Activated gamma-delta T cell (primary cell): ENCODE measurements around the gene SH2D3C.

Experiments used
- DNase-seq: peaks from one replicate; lab custom pipeline; 2025; lab: John Stamatoyannopoulos, UW

The SH2D3C gene

DNA sequence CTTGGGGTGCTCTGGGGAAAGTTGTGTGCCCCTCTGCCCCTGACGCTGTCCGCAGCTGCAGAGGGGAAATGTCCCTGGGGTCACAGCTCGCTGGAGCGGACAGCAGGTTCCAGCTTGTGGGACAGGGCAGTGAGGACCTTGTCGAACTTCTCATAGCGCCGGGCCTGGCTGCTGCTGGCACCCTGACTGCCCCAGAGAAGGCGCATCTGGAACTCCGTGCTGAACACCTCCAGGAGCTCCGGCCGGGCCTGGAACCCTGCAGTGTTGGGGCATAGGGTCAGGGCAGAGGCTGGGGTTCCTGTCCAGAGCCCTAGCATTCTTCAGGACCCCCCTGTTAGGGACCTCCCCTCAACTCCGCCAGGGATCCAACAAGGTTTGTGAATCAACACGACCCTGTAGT is 39.8 kb downstream of the SH2D3C start:
- no peak for DNase-seq

DNA sequence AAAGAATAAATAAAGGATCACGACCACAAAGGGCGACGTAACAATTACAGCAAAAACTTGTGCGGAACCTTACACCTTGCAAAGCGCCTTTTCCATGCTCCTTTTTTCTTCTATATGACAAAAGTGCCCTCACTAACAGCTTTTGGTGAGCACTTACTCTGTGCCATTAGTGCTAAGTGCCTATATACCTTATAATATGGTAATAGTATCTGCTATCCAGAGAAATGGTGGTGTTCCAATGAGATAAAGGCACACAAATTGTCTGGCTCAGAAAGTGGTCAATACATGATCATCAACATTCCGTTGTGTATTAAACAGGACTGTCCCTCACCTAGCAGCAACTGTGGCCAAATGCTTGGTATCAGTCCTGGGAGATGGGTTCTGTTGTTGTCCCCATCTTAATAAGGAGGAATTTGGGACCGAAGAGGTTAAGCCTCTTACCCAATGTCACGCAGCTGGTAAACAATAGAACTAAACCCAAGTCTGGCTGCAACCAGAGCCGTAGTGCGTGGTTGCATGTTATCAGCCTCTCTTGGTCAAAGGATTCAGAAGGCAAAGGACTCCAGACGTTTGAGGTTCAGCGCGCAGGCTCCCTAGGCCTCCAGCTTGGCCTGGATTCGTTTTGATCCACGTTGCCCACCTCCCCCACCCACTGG is 42.8 kb downstream of the SH2D3C start:
- no peak for DNase-seq

DNA sequence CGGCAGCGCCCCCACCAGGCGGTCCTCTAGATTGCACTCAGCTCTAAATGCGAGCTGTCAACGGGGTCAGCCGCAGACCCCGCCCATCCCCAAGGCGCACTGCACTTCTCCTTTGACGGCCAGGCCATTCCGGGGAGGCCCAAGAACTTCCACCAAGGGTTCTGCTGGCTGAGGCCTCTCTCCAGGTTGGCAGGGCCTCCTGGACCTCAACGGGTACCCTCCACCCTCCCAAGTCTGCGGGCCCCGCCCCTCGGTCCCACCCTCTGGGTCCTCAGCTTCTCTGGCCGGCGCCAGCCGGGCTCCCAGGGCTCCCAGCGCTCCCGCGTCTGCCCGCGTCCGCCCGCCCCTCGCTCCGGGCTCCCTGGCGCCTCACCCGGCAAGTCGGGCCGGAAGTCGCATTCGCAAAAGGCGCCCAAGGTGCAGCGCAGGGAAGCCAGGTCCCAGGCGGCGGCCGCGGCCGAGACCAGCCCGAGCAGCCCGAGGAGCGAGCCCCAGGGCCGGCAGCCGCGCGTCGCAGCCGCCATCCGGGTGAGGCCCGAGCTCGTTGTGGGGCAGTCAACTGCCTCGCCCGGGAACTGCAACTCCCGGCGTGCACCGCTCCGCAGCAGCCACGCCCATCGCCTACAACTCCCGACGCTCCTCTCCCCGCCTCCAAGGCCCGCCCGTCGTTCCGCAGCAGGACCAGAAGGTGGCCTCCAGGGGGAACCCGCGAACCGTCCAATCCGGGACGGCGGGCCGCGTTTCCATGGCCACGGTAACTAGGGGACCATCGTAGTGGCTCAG is 43.5 kb downstream of the SH2D3C start, which contains the start of gene TOR2A:
Gene TOR2A (minus strand): TSS at position 548 of the 783 bp plus-strand sequence. CDS start 24 bp downstream, at position 524.
- peak; percentile 97 for DNase-seq

DNA sequence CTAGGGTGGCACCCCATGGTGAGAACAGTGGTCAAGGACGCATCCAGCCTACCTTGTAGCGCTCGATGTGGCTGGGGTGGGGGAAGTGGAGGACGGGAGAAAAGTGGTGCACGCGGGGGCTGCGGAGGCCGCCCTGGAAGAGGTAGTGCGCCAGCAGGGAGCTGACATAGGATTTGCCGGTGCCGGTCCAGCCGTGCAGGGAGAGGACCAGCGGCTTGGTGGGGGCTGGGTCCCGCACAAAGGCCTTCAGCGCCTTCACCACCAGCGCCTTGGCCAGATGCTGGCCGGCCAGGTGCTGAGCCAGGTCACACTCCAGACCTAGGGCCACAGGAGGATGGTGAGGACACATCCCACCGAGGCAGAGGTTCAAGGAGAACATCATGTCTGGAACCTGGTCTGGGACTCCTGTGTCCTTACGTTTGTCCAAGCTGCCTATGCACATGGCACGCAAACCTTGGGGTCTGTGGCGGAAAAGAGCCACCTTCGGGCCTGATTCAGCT is 44.2 kb downstream of the SH2D3C start:
- no peak for DNase-seq

DNA sequence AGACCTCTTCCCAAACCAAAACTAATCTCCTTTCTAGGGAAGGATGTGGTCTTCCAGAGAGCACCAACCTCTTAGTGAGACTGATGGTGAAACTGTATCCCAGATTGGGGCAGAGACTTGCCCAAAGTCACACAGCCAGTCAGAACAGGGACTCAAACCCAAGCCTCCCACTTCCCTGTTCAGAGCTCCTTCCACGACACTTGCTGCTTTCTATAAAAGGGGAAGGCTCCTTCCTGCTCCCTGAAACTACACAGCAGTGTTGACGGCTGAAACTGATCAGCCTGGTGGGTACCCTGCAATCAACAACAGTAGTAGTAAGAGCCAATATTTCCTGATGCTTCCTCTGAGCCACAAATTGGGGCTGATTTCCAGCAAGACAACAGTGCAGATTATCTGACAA is 44.9 kb downstream of the SH2D3C start:
- DNase-seq: no peak

DNA sequence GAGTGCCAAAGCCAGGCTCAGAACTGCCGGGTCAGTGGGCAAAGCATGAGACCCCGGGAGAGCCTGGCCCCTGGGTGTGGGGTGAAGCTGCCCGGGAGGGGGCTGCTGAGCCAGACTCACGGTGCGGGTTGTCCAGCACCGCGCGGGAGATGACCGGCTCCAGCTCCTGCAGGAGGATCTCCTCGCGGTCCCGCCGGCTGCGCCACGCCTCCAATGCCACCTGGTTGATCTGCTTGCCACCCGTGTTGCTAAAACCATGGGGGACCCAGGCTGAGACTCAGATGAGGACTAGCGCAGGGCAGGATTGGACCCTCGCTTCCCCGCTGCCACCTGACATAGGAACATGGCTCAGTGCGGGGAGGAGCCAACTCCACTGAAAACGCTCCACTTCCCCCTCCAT is 46.0 kb downstream of the SH2D3C start:
- DNase-seq: no peak

DNA sequence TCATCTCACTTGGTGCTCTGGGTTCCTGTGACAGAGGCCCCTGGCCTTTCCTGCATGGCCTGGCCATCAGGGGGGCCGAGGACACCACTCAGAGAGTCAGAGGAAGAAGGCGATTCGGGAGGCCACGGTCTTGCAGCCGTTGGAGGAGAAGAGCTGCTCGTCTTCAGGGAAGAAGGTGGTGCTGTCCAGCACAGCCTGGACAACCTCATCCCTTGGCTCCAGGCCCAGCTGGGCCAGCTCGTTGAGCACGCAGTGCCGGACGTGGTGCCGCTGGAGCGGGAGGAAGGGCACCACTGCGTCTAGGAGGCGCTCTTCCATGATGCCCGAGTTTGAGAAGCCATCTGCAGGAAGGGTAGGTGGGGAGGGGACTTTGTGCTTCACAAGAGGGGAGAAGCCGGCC is 46.5 kb downstream of the SH2D3C start:
- DNase-seq: no peak

DNA sequence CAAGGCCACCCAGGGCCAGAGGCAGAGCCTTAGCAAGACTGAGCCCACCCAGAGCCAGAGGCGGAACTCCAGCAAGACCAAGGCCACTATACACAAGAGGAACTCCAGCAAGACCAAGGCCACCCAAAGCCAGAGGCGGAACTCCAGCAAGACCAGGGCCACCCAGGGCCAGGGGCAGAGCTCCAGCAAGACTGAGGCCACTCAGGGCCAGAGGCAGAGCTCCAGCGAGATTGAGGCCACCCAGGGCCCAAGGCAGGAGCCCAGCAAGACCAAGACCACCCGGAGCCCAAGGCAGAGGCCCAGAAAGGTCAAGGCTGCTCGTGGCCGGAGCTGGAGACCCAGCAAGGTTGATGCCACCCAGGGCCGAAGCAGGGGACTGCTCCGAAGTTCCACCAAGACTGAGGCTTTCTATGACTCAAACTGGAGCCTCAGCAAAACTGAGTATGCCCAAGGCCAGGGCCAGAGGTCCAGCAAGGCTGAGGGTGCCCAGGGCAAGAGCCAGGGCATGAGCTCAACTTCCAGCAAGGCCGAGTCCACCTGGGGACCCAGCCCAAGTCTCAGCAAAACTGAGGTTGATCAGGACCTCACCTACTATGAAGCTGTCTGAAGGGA is 47.6 kb downstream of the SH2D3C start:
- no peak for DNase-seq

DNA sequence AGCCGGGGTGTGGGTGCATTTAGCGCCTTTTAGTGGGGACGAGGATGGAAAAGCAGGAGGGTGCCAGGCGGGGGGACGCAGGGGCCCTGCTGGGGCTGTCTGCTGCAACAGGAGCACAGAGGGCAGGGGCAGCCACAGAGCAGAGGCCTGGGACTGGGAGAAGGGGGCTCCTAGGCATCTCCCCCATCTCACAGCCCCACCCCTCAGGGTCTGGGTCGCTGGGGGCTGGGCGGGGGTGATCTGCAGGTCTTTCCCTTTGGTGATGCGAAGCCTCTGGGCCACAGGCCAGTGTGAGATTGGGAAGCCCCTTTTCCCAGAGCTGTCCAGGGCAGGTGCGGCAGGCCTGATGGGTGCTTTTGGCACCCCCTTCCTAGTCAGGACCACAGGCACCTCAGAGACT is 48.2 kb downstream of the SH2D3C start:
- no peak for DNase-seq

DNA sequence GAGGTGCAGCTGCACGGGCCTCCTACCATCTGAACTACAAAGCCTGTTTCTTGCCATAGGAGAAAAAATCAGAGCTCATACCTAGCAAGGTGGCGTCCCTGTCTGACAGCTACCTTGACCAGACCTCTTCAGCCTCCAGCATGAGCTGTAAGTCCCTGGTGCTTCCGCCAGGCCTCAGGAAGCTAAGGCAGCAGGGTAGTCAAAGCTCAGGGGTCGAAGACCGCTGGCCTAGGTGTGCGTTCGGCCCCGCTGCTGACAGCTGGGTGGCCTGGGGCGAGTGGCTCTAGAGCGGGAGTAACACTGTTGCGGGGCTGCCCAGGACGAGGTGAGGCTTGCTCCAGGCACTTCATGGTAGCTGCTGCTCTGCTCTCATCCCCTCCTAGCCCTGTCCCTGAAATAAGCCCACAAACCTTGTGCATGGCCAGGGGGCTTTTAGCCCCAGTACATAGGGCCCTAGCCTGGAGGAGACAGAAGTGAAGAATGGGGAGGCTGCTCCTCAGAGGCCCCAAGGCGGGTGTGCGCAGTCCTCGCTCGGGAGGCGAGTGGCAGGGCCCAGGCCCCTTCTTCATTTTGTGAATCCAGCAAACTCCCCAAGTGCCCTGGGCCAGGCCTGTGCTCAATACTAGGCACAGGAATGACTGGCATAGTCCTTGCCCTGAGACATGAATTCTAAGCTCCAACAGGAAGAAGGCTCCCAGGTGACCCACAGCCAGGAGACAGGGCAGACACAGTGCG is 48.8 kb downstream of the SH2D3C start:
- DNase-seq: no peak

DNA sequence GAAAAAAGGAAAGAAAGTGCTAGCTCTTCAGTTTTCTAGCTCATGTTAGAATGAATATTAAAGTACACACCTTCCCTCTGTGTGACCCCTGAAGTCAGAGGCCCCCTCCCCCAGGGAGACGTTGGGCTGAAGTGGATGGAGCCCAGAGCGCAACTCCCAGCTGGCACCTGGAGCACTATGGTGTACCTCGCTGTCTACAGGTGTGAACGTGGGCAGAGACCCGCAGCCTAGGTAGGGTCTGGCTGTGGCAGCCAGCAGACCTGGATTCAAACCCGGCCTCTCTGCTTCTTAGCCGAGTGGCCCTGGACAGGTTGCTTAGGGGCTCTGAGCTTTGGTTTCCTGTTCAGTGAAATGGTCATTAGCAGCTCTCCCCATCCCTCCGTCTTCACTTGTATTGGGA is 49.7 kb downstream of the SH2D3C start:
- DNase-seq: no peak

DNA sequence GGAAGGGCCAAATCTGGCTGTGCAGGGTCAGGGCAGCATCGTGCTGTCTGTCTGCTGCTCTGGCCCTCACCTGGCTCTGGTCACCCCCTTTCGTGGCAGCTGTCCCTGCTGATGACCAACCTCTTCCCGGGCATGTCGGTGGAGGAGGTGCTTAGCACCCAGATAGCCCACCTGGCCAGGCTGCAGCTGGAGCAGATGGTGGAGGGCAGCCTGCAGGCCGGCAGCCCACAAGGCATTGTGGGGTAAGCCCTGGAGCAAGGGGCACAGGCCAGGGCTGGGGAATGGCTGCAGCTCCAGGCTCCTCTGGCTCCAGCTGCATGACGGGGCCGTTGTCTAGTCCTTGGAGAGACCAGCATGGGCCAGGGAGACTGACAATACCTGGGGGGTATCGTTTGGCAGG is 51.6 kb downstream of the SH2D3C start:
- no peak for DNase-seq

DNA sequence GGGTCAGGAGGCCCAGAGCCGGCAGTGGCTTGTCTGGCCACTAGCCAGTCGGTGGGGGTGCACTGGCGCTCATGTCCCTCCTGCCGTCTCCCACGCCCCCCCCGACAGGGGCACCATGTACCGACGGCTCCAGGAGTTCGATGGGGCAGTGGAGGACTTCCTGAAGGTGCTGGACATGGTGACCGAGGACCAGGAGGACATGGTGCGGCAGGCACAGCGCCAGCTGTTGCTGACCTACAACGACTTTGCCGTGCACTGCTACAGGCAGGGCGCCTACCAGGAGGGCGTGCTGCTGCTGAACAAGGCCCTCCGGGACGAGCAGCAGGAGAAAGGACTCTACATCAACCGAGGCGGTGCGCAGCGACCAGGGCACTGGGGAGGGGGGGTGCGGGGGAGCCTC is 54.5 kb downstream of the SH2D3C start:
- no peak for DNase-seq

DNA sequence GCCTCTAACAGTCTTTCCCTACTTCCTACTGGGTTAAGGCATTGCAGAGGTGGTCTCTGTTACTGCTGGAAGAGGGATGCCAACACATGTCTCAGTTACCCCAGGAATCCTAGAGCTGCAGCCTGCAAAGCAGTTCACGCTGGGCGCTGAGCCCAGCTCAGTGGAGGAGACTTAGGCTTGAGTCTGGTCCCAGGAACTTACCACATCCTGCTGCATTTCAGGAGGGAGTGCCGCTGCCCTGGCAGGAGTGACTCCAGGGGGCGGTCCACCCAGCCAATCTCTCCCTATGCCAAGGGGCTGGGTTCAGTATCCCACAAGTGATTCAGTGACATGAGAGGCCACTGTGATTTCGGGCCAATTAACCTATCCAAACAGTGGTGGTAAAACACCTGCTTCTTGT is 55.0 kb downstream of the SH2D3C start:
- no peak for DNase-seq

DNA sequence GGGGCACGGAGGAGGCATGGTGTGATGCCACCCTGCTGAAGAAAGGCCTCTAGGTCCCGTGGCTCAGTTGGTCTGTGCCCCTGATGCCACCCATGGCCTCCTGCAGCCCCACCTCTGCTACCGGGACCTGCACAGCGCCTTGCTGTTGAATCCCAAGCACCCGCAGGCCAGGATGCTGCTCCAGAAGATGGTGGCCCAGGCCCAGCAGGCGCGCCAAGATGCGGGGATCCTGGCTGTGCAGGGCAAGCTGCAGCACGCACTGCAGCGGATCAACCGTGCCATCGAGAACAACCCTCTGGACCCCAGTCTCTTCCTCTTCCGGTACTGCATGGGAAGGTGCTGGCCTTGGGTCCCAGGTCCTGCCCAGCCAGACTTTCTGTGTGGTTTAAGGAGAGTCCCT is 55.5 kb downstream of the SH2D3C start:
- DNase-seq: no peak

DNA sequence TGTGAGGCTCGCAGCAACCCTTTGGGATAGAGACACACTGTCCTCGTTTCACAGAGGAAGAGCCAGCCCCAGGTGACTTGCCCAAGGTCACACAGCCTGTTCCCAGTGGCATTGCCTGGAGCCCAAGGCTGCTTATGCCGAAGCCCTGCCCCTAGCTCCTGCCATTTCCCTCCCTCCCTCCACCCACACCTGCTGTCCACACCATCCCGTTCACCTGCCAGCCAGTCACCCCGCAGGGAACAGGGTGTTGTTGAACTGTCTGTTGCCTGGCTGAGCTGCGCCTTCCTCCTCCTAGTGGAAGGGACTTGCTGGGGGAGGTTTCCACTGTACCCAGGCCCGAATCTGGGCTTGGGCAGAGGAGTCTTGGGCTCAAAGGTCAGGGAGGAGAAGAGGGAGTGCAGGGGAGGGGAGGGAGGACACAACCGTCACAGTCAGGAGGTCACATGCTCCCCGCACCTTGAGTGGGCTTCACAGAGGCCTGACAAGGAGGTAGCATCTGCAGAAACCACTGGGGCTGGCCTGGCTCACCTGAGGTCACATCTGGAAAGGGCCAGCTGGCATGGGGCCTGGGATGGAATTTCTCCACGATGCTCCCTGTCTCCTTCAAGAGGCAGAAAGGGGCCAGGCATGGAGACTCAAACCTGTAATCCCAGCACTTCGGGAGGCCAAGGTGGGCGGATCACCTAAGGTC is 56.3 kb downstream of the SH2D3C start:
- DNase-seq: no peak

DNA sequence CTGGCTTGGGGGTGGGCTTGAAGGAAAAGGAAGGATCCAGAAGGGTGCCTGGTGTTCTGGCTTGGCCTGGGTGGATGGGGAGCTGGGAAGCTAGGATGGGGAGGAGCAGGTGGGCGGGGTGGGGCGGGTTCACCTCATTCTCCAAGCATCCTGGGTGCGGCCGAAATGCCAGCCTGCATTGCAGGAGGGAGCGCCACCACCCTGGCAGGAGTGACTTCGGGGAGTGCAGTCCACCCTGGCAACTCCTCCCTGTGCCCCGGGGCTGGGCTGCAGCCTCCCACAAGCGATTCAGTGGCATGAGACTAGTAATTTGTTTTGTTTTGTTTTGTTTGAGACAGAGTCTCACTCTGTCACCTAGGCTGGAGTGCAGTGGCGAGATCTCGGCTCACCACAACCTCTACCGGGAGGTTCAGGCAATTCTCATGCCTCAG is 57.1 kb downstream of the SH2D3C start:
- DNase-seq: no peak

DNA sequence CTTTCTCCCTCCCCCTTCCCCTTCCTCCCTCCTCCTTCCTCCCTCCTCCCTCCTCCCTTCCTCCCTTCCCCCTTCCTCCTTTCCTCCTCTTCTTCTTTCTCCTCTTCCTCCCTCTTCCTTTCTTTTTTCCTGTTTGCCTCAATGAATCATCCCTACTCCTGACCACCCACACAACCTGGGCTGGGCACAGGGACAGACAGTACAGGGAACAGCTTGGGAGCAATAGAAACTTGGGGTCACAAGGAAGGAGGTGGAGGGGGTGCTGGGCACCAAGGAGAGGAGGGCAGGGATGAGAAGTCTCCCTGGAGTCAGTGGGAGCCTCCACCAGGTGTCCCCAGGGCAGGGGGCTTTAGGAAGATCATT is 57.6 kb downstream of the SH2D3C start:
- DNase-seq: no peak

DNA sequence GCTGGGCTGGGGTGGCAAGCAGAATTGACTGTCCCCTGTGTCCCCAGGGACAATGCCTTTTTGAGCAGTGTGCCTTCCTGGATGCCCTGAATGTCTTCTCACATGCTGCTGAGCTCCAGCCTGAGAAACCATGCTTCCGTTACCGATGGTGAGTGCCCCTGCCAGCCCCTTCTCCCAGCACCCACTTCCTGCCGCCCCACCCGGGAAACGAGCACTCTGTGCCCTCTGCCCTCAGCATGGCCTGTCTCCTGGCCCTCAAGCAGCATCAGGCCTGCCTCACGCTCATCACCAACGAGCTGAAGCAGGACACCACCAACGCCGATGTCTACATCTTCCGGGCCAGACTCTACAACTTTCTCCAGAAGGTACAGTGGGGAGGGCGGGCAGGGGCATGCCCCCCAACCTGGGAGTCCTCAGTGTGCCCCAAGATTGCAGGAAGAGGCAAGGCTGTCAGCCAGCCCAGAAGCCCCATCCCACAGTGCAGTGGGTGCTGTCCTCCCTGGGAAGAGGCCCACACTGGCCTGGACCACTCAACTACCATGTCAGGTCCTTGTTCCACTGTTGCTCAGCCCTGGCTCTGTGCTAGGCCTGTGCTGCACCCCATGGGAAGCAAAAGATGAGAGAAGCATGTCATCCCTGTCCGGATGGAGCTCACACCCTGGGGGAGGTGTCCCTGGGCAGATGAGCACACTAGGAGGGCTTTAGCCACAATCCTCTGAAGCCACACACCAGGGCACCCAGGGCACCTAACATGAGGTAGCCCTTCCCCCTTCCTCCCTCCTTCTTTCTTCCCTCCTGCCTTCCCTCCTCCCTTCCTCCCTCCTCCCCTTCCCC is 58.2 kb downstream of the SH2D3C start:
- no peak for DNase-seq

DNA sequence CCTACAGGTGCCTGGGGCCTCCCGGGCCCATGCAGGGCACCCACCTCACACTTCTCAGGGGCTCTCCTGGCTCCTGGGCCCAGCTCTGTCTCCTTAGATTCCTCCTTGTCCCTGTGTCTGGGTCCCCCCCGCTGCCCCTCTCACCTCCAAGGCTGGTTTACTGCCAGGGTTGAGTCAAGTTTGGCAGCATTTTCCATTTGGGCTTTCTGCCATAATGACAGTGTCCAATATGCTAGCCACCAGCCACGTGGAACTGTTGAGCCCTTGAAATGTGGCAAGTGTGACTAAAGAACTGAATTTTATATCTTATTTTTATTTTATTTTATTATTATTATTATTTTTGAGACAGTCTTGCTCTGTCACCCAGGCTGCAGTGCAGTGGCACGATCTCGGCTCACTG is 60.7 kb downstream of the SH2D3C start:
- no peak for DNase-seq

DNA sequence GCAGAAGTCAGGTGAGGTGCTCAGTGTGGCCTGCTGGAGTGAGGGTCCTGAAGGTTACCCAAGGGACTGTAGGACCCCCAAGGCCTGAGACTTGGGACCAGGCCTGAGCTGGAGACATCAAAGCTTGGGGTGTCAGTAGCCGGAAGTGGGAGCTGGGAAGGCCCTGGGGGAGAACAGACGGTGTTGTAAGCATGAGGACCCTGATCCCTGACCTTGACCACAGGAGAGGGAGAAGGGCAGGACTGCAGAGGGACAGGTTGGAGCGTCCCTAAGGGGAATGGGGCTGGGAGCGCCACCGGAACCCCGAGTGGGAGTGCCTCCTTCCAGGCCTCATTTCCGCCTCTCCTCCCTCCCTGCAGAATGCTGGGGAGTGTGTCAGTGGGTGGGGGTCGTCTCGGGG is 62.1 kb downstream of the SH2D3C start:
- no peak for DNase-seq
